ENCODE results near the gene IFRD2. TPM values are rescaled to one million over a fixed set of nuclear protein-coding genes. Genes with fewer than 3 reads are reported as not detected.

The IFRD2 gene
- total and polyA plus RNA-seq, 2 of the 13 experiments (the other 11 are each of a cell fraction or from before 2014, with no cell fraction given) = 32.8 to 96.1 TPM

DNA sequence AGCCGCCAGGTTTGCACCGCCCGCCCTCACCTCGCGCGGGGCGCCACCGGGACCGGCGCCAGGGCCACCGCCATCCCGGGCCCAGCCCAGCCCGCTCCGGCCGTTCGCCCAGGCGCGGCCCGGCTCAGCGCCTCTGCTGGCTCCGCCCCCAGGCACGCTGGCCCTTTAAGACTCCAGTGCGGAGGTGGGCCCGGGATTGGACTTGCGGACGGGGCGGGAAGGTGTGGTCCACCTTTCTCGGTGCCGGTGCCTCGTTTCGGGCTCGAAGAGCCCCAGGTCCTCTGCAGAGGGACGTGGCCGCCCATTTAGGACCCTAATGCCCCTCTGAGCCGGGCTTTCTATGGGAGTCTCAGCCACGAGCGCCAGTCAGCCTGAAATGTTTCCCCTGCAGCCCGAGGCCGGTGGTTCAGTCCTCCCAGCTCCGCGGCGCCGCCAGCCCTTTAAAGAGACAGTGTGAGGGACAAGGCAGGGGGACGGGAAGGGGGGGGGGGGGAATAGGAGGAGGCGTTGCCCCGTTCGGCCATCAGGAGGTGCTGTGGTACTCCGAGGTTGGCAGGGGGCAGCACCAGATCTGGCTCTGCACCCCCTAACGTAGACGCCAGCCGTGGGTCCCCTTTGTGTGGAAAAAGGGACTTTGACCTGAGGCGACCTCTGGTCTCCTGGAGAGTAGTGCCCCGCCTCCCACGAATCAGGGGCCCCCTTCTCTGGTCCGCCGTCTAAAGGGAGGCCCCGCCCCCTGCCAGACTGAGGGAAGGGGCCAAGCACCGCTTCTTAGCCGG is 29.3 kb upstream of the IFRD2 start (continued):
- TF ChIP-seq, protein P1, sequence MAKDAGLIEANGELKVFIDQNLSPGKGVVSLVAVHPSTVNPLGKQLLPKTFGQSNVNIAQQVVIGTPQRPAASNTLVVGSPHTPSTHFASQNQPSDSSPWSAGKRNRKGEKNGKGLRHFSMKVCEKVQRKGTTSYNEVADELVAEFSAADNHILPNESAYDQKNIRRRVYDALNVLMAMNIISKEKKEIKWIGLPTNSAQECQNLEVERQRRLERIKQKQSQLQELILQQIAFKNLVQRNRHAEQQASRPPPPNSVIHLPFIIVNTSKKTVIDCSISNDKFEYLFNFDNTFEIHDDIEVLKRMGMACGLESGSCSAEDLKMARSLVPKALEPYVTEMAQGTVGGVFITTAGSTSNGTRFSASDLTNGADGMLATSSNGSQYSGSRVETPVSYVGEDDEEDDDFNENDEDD (CRISPR knock-in tag; IDR thresholded peaks at IDR 0.05; ENCODE audit: borderline replicate concordance) = 0 out of 2 replicates have a peak, but pooled peaks have one; percentile 2
- no peak; the same call in 1 of the 2 replicates for TF ChIP-seq MEIS2 (CRISPR knock-in tag; IDR thresholded peaks at IDR 0.05)
- TF ChIP-seq ZNF34 (CRISPR knock-in tag; IDR thresholded peaks at IDR 0.05; ENCODE audit: borderline replicate concordance) = no peak; the same call in 1 of the 2 replicates
- TF ChIP-seq ZNF121 (CRISPR knock-in tag; IDR thresholded peaks at IDR 0.05) = no peak
- TF ChIP-seq, protein P2, sequence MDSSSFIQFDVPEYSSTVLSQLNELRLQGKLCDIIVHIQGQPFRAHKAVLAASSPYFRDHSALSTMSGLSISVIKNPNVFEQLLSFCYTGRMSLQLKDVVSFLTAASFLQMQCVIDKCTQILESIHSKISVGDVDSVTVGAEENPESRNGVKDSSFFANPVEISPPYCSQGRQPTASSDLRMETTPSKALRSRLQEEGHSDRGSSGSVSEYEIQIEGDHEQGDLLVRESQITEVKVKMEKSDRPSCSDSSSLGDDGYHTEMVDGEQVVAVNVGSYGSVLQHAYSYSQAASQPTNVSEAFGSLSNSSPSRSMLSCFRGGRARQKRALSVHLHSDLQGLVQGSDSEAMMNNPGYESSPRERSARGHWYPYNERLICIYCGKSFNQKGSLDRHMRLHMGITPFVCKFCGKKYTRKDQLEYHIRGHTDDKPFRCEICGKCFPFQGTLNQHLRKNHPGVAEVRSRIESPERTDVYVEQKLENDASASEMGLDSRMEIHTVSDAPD (CRISPR knock-in tag; IDR thresholded peaks at IDR 0.05) = no peak
- TF ChIP-seq PHB2 (IDR thresholded peaks at IDR 0.05; ENCODE audit: partially characterized antibody) = no peak
- peak; percentile 67 for TF ChIP-seq ZNF781 (CRISPR knock-in tag; IDR thresholded peaks at IDR 0.05; ENCODE audit: borderline replicate concordance, not compliant biosample characterization)
- TF ChIP-seq ZNF878 (CRISPR knock-in tag; IDR thresholded peaks at IDR 0.05) = no peak; the same call in 1 of the 2 replicates
- TF ChIP-seq SATB2 (CRISPR knock-in tag; IDR thresholded peaks at IDR 0.05) = no peak
- TF ChIP-seq, protein P3, sequence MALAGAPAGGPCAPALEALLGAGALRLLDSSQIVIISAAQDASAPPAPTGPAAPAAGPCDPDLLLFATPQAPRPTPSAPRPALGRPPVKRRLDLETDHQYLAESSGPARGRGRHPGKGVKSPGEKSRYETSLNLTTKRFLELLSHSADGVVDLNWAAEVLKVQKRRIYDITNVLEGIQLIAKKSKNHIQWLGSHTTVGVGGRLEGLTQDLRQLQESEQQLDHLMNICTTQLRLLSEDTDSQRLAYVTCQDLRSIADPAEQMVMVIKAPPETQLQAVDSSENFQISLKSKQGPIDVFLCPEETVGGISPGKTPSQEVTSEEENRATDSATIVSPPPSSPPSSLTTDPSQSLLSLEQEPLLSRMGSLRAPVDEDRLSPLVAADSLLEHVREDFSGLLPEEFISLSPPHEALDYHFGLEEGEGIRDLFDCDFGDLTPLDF (CRISPR knock-in tag; IDR thresholded peaks at IDR 0.05) = no peak; the same call in 1 of the 2 replicates
- TF ChIP-seq ZSCAN25 (CRISPR knock-in tag; IDR thresholded peaks at IDR 0.05) = no peak
- TF ChIP-seq XBP1 (CRISPR knock-in tag; IDR thresholded peaks at IDR 0.05) = no peak
- TF ChIP-seq, protein P4, sequence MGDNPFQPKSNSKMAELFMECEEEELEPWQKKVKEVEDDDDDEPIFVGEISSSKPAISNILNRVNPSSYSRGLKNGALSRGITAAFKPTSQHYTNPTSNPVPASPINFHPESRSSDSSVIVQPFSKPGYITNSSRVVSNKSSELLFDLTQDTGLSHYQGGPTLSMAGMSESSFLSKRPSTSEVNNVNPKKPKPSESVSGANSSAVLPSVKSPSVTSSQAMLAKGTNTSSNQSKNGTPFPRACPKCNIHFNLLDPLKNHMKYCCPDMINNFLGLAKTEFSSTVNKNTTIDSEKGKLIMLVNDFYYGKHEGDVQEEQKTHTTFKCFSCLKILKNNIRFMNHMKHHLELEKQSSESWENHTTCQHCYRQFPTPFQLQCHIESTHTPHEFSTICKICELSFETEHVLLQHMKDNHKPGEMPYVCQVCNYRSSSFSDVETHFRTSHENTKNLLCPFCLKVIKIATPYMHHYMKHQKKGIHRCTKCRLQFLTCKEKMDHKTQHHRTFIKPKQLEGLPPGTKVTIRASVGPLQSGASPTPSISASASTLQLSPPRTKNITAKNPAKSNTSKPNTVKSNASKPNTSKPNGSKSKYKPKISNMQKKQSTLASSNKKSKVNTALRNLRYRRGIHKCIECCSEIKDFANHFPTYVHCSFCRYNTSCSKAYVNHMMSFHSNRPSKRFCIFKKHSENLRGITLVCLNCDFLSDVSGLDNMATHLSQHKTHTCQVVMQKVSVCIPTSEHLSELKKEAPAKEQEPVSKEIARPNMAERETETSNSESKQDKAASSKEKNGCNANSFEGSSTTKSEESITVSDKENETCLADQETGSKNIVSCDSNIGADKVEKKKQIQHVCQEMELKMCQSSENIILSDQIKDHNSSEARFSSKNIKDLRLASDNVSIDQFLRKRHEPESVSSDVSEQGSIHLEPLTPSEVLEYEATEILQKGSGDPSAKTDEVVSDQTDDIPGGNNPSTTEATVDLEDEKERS (CRISPR knock-in tag; IDR thresholded peaks at IDR 0.05) = 0 out of 2 replicates have a peak, but pooled peaks have one; percentile 72
- TF ChIP-seq, protein P5, sequence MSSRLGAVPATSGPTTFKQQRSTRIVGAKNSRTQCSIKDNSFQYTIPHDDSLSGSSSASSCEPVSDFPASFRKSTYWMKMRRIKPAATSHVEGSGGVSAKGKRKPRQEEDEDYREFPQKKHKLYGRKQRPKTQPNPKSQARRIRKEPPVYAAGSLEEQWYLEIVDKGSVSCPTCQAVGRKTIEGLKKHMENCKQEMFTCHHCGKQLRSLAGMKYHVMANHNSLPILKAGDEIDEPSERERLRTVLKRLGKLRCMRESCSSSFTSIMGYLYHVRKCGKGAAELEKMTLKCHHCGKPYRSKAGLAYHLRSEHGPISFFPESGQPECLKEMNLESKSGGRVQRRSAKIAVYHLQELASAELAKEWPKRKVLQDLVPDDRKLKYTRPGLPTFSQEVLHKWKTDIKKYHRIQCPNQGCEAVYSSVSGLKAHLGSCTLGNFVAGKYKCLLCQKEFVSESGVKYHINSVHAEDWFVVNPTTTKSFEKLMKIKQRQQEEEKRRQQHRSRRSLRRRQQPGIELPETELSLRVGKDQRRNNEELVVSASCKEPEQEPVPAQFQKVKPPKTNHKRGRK (CRISPR knock-in tag; IDR thresholded peaks at IDR 0.05) = no peak
- TF ChIP-seq SP140L (CRISPR knock-in tag; IDR thresholded peaks at IDR 0.05; ENCODE audit: borderline replicate concordance) = no peak
- TF ChIP-seq ETV5 (CRISPR knock-in tag; IDR thresholded peaks at IDR 0.05; ENCODE audit: borderline replicate concordance) = 0 out of 2 replicates have a peak, but pooled peaks have one; percentile 11
- TF ChIP-seq CBX1 (IDR thresholded peaks at IDR 0.05; ENCODE audit: low read depth) = peak; percentile 41
- TF ChIP-seq HNF4A (CRISPR knock-in tag; IDR thresholded peaks at IDR 0.05) = peak; percentile 94
- no peak; the same call in 1 of the 2 replicates for TF ChIP-seq NFIC (IDR thresholded peaks at IDR 0.05; ENCODE audit: low read length)
- TF ChIP-seq MAFF (IDR thresholded peaks at IDR 0.05; ENCODE audit: low read depth, low read length) = no peak
- no peak for TF ChIP-seq SIX4 (CRISPR knock-in tag; IDR thresholded peaks at IDR 0.05)
- TF ChIP-seq KMT2B (CRISPR knock-in tag; IDR thresholded peaks at IDR 0.05) = peak; percentile 50; the same call in 1 of the 2 replicates

Data from HepG2 (cell line).